HG03159 (cell line): ENCODE data around the gene NCBP2.

Experiments used
- ATAC-seq: cut with Tn5 transposase; IDR thresholded peaks from one replicate; pipeline ENCODE4 v1.9.1; 2021; ENCODE audit warnings: mild to moderate bottlenecking, moderate library complexity; ENCODE audit not compliant: unreplicated experiment

The NCBP2 gene

DNA sequence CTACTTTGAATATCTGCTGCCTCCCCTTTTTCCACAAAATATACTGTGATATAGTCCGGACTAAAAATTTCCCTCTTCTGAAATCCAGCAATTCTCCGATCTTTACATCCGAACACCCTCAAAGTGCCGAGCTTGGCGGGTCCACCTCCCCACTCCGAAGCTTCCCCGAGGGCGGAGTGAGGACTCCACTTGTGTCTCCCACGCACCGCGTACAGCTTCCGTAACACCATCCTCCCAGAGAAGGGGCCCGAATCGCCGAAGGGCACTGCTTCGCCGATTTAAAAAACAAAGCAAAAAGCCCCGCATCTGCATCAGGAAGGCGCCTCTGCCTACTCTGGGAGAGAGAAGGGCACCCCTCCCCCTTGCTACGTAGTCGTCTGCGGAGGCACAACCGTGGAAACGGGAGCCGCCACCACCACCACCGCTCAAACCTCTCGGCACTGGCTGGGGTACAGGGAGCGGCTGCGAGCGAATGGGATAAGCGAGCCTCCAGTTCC, 551 bp downstream of the NCBP2 start:
- peak; percentile 22 for ATAC-seq

- ATAC-seq, result no peak
These were observed 3.8 kb downstream of the NCBP2 start for GRCh38 chr3:196938576-196938975.

DNA sequence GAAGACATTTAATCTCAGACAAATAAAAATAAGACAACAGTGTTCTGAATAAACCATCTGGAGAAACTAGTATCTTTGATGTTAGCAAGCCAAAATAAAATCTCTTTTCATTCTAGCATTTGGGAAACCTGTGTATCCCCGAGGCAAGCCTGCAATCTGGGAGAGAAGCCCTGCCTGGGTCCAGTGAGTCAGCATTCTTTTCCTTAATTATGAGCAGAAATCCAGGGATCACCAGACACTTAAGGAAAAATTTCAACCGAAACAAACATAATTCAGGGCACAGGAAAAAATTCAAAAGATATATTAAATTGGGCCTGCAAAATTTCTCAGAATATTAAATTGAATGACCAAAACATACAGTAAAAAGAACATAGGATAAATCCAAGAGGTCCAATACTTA, 4.2 kb downstream of the NCBP2 start:
- no peak for ATAC-seq

DNA sequence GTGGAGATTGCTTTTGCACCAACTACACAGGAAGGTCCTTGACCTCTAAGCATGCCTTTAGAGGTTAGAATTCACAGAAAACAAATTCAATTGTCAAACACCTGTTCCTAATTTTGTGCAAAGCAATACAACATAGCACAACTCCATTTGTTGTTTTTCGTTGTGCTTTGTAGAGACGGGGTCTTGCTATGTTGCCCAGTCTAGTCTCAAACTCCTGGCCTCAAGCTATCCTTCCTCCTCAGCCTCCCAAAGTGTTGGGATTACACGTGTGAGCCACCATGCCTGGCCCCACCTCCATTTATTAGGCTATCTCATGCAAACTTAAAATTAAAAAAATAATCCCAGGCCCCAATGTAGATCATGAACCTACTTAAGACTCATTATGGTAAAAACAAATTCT, 6.0 kb downstream of the NCBP2 start:
- ATAC-seq, result no peak

- no peak for ATAC-seq
These were observed 9.7 kb downstream of the NCBP2 start for GRCh38 chr3:196932600-196932999.

GRCh38 chr3:196931828-196932587, 10.3 kb downstream of the NCBP2 start:
- no peak for ATAC-seq

GRCh38 chr3:196931157-196931556, 11.2 kb downstream of the NCBP2 start:
- no peak for ATAC-seq

- ATAC-seq, result no peak
These were observed 14.5 kb downstream of the NCBP2 start for GRCh38 chr3:196927571-196928453.

DNA sequence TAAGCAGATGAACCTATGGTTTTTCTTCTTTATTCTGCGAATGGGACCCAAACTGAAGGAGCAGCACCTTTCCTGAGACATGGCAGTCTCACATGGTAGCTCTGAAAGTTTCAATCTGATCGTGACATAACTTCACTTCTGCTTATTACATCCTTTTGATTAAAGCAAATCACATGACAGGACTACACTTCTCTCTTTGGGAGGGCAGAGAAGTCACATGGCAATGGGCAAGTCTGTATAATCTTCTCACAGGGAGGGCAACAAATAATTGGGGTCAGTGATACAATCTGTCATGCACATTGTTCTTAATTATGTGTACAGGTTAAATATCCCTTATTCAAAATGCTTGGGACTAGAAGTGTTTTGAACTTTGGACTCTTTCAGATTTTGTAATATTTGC, 21.6 kb downstream of the NCBP2 start:
- ATAC-seq, result no peak

GRCh38 chr3:196918968-196919367, 23.4 kb downstream of the NCBP2 start:
- ATAC-seq, result no peak

- ATAC-seq, result no peak
These were observed 25.3 kb downstream of the NCBP2 start for GRCh38 chr3:196916995-196917394.

GRCh38 chr3:196916221-196916620, 26.1 kb downstream of the NCBP2 start:
- no peak for ATAC-seq

DNA sequence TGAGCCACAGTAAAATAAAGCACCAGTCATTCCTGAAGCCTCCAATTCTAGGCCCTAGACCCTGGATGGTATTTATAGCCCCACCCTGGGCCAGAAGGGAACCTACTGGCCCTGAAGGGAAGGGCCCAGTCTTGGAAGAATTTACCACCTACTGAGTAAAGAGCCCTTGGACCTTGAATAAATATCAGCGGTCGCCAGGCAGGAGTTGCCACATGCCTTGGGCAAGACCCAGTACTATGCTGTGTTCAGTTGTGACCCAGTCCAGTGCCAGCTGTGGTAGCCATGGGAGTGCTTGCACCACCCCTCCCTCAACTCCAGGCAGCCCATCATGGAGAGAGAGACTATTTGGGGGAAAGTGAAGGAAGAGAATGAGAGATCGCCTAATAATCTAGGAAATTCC, 27.0 kb downstream of the NCBP2 start:
- ATAC-seq, result no peak

- no peak for ATAC-seq
These were observed 27.5 kb downstream of the NCBP2 start for GRCh38 chr3:196914866-196915265.

GRCh38 chr3:196903740-196904139, 38.6 kb downstream of the NCBP2 start:
- ATAC-seq, result no peak

DNA sequence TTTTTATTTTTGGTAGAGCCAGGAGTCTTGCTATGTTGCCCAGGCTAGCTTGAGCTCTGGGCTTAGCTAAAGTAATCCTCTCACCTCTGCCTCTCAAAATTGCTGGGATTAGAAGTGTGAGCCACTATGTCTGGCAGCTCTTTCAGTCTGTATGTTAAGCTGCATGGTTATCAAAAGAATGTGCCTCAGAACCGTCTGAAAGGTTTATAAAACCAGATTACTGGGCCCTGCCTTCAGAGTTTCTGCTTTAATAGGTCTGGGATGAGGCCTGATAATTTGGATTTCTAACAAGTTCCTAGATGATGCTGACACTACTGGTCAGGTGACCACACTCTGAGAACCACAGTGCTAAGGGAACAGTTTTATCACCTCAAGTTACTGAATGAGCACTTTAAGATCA, 40.0 kb downstream of the NCBP2 start:
- ATAC-seq, result no peak

GRCh38 chr3:196901768-196902167, 40.6 kb downstream of the NCBP2 start:
- no peak for ATAC-seq

DNA sequence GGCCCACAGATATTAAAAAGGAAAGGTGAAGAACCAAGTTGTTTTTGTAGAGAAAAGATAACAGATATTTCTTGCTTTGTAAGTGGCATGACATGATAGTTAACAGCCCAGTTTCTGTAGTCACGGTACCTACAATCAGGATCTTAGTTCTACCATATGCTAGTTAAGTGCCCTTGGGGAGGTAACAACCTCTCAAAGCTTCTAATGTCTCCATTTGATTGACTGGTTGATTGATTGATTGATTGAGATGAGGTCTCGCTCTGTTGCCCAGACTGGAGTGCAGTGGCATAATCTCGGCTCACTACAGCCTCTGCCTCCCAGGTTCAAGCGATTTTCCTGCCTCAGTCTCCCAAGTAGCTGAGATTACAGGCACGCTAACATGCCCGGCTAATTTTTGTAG, 46.1 kb downstream of the NCBP2 start:
- ATAC-seq, result no peak

- no peak for ATAC-seq
These were observed 47.6 kb downstream of the NCBP2 start for GRCh38 chr3:196894557-196895295.

DNA sequence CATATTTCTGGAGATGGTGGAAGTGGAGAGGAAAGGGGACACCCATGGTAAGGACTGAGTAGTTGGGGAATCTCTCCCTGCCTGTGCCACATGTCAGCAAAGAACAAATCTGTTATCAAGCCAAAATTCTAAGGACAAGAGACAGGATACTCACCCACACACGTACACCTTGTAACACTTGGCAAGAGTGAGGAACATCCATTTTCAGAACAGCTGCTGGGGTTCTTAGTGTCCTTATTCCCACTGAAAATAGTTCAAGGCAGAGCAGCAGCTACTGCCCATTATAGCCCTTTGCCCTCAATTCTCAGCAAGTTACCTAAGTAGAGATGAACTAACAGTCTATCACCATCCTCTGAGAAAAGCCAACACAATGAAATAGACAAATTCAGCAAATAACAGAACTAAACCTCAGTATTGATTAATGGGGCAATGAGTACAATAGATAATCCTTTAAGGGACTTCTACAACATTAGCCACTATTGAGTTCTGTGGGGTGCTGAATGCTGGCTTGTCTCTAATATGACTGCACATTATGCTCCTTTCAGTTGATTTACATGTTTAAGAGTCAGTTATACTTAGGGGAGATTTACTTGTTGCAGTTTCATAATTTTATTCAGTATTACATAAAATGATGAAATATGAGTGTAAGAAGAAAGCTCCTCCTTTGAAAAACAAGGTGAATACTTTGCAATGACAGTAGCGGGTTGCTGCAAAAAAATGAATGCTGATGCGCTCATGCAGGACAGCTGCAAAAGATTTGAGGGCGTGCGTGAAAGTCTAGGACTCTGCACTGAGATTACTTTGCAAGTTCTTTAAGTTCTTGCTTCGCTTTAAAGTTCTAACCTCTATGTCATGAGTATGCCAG, 52.3 kb downstream of the NCBP2 start:
- no peak for ATAC-seq
